SU-DHL-6 (cell line): Measurements from ENCODE around the gene TRIM28.

ENCODE experiments used
- CTCF ChIP-seq: fragments of 200-600 bp; sonication (generic); IDR thresholded peaks from one replicate; pipeline ENCODE4 v1.5.1; 2017; ENCODE audit warnings: antibody characterized with exemption, mild to moderate bottlenecking, low read length, moderate library complexity; ENCODE audit not compliant: insufficient read depth, poor library complexity, severe bottlenecking
- EZH2phosphoT487 ChIP-seq: fragments of 200-600 bp; sonication (generic), shearing (Covaris generic); conservative IDR thresholded peaks from 2 replicates; pipeline ENCODE4 v1.6.1; 2018; ENCODE audit warnings: mild to moderate bottlenecking, antibody characterized with exemption, low read length, moderate library complexity, mixed read lengths

GRCh38 chr19:58566989-58567388 lies 23.1 kb downstream of the TRIM28 start:
- no peak for TF ChIP-seq CTCF
- TF ChIP-seq EZH2phosphoT487 = no peak
